Lung (tissue), 12 donors: ENCODE results near the gene PLCD1. TPM values are rescaled to one million over a fixed set of nuclear protein-coding genes. Genes with fewer than 3 reads are reported as not detected.
A peak's percentile ranks its signal among the peaks of the same experiment; 100 is the strongest.

Experiments used
- ATAC-seq: fragments of 200-7000 bp; cut with Tn5 transposase; one replicate; pipeline ENCODE4 v1.9.1; 2020; ENCODE audit warnings: moderate number of reproducible peaks; ENCODE audit not compliant: insufficient read depth, low FRiP score
- DNase-seq, 3 donors: peaks; one replicate each; pipeline ENCODE4 v3.0.0-alpha.2; 2013 to 2017
- H3K27ac ChIP-seq, 2 donors: one replicate each; pipeline ENCODE4 v1.5.1; 2013; ENCODE audit warnings: mild to moderate bottlenecking in 2 of 2, moderate library complexity in 2 of 2, control low read depth in 1 of 2, inconsistent platforms in 1 of 2, low read depth in 1 of 2, low read length in 1 of 2
- H3K27me3 ChIP-seq, 3 donors: one replicate each; pipeline ENCODE4 v1.5.1; 2013; ENCODE audit warnings: low read length in 2 of 3; ENCODE audit not compliant: control insufficient read depth in 3 of 3, insufficient read depth in 3 of 3
- H3K36me3 ChIP-seq, 4 donors: one replicate each; pipeline ENCODE4 v1.5.1; 2013; ENCODE audit warnings: low read length in 4 of 4, mild to moderate bottlenecking in 1 of 4, moderate library complexity in 1 of 4; ENCODE audit not compliant: control insufficient read depth in 4 of 4, insufficient read depth in 4 of 4
- H3K4me1 ChIP-seq, 5 donors: one replicate each; pipeline ENCODE4 v1.5.1; 2013; ENCODE audit warnings: low read length in 5 of 5, mild to moderate bottlenecking in 2 of 5, moderate library complexity in 1 of 5; ENCODE audit not compliant: control insufficient read depth in 5 of 5, insufficient read depth in 5 of 5
- H3K4me3 ChIP-seq: one replicate; pipeline ENCODE4 v1.5.1; 2013; ENCODE audit warnings: mild to moderate bottlenecking, control low read depth, moderate library complexity
- H3K9ac ChIP-seq, 2 donors: one replicate each; pipeline ENCODE4 v1.5.1; 2013; ENCODE audit warnings: low read length in 2 of 2, control low read depth in 1 of 2; ENCODE audit not compliant: insufficient read depth in 1 of 2
- H3K9me3 ChIP-seq, 4 donors: one replicate each; pipeline ENCODE4 v1.5.1; 2013; ENCODE audit warnings: low read length in 3 of 4, mild to moderate bottlenecking in 1 of 4, moderate library complexity in 1 of 4; ENCODE audit not compliant: control insufficient read depth in 4 of 4, insufficient read depth in 3 of 4
- CTCF ChIP-seq: IDR thresholded peaks from 2 replicates; pipeline ENCODE4 v1.5.1; 2012; ENCODE audit warnings: mild to moderate bottlenecking; ENCODE audit errors: control extremely low read depth, extremely low read depth
- WGBS, 2 donors: extraction: QIAGEN DNeasy Blood & Tissue Kit; methylation state at CpG; one replicate each; pipeline ENCODE4 v1.1.7; 2013; 5-methylcytosine and 5-hydroxymethylcytosine counted together
- polyA plus RNA-seq, 2 donors: library from polyadenylated mRNA; stranded (reverse); fragments of 200-250 nt; gene quantifications; one replicate each; pipeline ENCODE4 v1.2.1, GENCODE V29; 2013
- total RNA-seq, 2 donors: library from RNA; depleted of rRNA in 1 of 2; stranded (reverse); fragments of >200 nt in 1 of 2; gene quantifications; one replicate each; pipeline ENCODE4 v1.2.1, GENCODE V29; 2014 to 2021
- donor health status: control.
- donor health status: control.
- donor health status: Bipolar disorder and iron deficiency.
- donor health status: healthy.
- donor health status: DM: yes; HTN: yes; CAD: no.

The PLCD1 gene
- total and polyA plus RNA-seq, 4 donors: 16.9 to 55.3 (median 21.3) TPM

- no peak for DNase-seq
- H3K4me3 ChIP-seq: no peak overlapping the region
- no peak for TF ChIP-seq CTCF
- H3K36me3 ChIP-seq: peaks cover 0 to 23% (median 15%) of the 10 kb centered on the region in 4 donors
- no peak overlapping the region for H3K9ac ChIP-seq
- H3K27me3 ChIP-seq: no peaks in the 10 kb centered on the region
- no peaks in the 10 kb centered on the region for H3K9me3 ChIP-seq
- WGBS, 2 donors: 51 to 85% methylated on average over 1 of the region's 1 CpG
- peaks cover 0 to 10% (median 8%) of the 10 kb centered on the region in 5 donors for H3K4me1 ChIP-seq
- H3K27ac ChIP-seq: no peak overlapping the region
- no peak for ATAC-seq
Observed at GRCh38 chr3:37982331-37982730, 47.1 kb downstream of the PLCD1 start.

- no peak for TF ChIP-seq CTCF
- Histone ChIP-seq H3K9ac (no peak overlapping the region), H3K4me1 (peaks cover 0 to 8% (median 1%) of the 10 kb centered on the region in 5 donors), H3K9me3 (no peaks in the 10 kb centered on the region), H3K4me3 (no peak overlapping the region), H3K36me3 (peaks cover 0 to 29% (median 21%) of the 10 kb centered on the region in 4 donors), H3K27me3 (no peaks in the 10 kb centered on the region), H3K27ac (no peak overlapping the region)
- 95% methylated on average over 2 of the region's 2 CpGs for WGBS, 2 donors
- DNase-seq: no peak
- ATAC-seq: no peak
Observed at GRCh38 chr3:37981348-37981664, 48.1 kb downstream of the PLCD1 start.

GRCh38 chr3:37980462-37981347, 48.7 kb downstream of the PLCD1 start:
- Histone ChIP-seq H3K4me3 (no peak overlapping the region), H3K36me3 (peaks cover 0 to 34% (median 25%) of the 10 kb centered on the region in 4 donors), H3K27ac (no peak overlapping the region), H3K4me1 (peaks cover 0 to 4% (median 0%) of the 10 kb centered on the region in 5 donors), H3K9me3 (no peaks in the 10 kb centered on the region), H3K27me3 (no peaks in the 10 kb centered on the region), H3K9ac (no peak overlapping the region)
- no peak for TF ChIP-seq CTCF
- WGBS, 2 donors: 76 to 87% methylated on average over 14 of the region's 14 CpGs
- DNase-seq (peak in 1 of 3 donors; percentile 3), ATAC-seq (no peak)
